Liver (tissue), 9 donors: Measurements from ENCODE around the gene NKX1-1. TPM values are rescaled to one million over a fixed set of nuclear protein-coding genes. Genes with fewer than 3 reads are reported as not detected.

ENCODE experiments used
- DNase-seq: peaks from one replicate; pipeline ENCODE4 v3.0.0-alpha.2; 2017; ENCODE audit warnings: low spot score
- H3K27ac ChIP-seq, 2 donors: one replicate each; pipeline ENCODE4 v1.7.0; 2013; ENCODE audit warnings: inconsistent platforms in 2 of 2, low read length in 2 of 2, control low read depth in 1 of 2, low read depth in 1 of 2, mild to moderate bottlenecking in 1 of 2
- H3K27me3 ChIP-seq, 4 donors: one replicate each; pipeline versions ENCODE4 v1.6.1 to v1.7.0; 2013; ENCODE audit warnings: low read length in 3 of 4, inconsistent platforms in 1 of 4, mild to moderate bottlenecking in 1 of 4, moderate library complexity in 1 of 4; ENCODE audit not compliant: control insufficient read depth in 4 of 4, insufficient read depth in 4 of 4
- H3K36me3 ChIP-seq, 4 donors: one replicate each; pipeline versions ENCODE4 v1.6.1 to v1.7.0; 2013; ENCODE audit warnings: low read length in 3 of 4, mild to moderate bottlenecking in 3 of 4, low read depth in 1 of 4, moderate library complexity in 1 of 4; ENCODE audit not compliant: control insufficient read depth in 4 of 4, insufficient read depth in 3 of 4
- H3K4me1 ChIP-seq, 4 donors: one replicate each; pipeline versions ENCODE4 v1.6.1 to v1.7.0; 2013; ENCODE audit warnings: low read length in 3 of 4, mild to moderate bottlenecking in 3 of 4, moderate library complexity in 1 of 4; ENCODE audit not compliant: control insufficient read depth in 4 of 4, insufficient read depth in 4 of 4
- H3K4me3 ChIP-seq, 3 donors: one replicate each; pipeline versions ENCODE4 v1.6.1 to v1.7.0; 2013; ENCODE audit warnings: low read length in 3 of 3, control low read depth in 1 of 3, low read depth in 1 of 3, mild to moderate bottlenecking in 1 of 3
- H3K9ac ChIP-seq, 2 donors: one replicate each; pipeline ENCODE4 v1.7.0; 2013; ENCODE audit warnings: low read length in 2 of 2, mild to moderate bottlenecking in 2 of 2, moderate library complexity in 2 of 2, control low read depth in 1 of 2, low read depth in 1 of 2
- H3K9me3 ChIP-seq, 4 donors: one replicate each; pipeline versions ENCODE4 v1.6.1 to v1.7.0; 2013; ENCODE audit warnings: low read length in 3 of 4; ENCODE audit not compliant: control insufficient read depth in 4 of 4
- ATF3 ChIP-seq: IDR thresholded peaks from 2 replicates; pipeline ENCODE4 v1.6.1; 2016; ENCODE audit warnings: antibody characterized with exemption
- EGR1 ChIP-seq, 2 donors: IDR thresholded peaks; 2 replicates each; pipeline ENCODE4 v1.6.1; 2016 to 2018; ENCODE audit warnings: antibody characterized with exemption in 2 of 2, low read depth in 2 of 2
- FOXA1 ChIP-seq: IDR thresholded peaks from 2 replicates; pipeline ENCODE4 v1.6.1; 2016; ENCODE audit warnings: antibody characterized with exemption
- FOXA2 ChIP-seq: IDR thresholded peaks from 2 replicates; pipeline ENCODE4 v1.6.1; 2016; ENCODE audit warnings: antibody characterized with exemption
- GABPA ChIP-seq, 2 donors: IDR thresholded peaks in 1 of 2; conservative IDR thresholded peaks in 1 of 2; 2 replicates each; pipeline ENCODE4 v1.6.1; 2016; ENCODE audit warnings: antibody characterized with exemption in 2 of 2, mild to moderate bottlenecking in 1 of 2, moderate library complexity in 1 of 2
- HNF4A ChIP-seq, 2 donors: conservative IDR thresholded peaks; 2 replicates each; pipeline ENCODE4 v1.6.1; 2016; ENCODE audit warnings: antibody characterized with exemption in 2 of 2, mild to moderate bottlenecking in 2 of 2
- HNF4G ChIP-seq: IDR thresholded peaks from 2 replicates; pipeline ENCODE4 v1.6.1; 2016; ENCODE audit warnings: antibody characterized with exemption
- JUND ChIP-seq, 2 donors: IDR thresholded peaks; 2 replicates each; pipeline ENCODE4 v1.6.1; 2016; ENCODE audit warnings: antibody characterized with exemption in 2 of 2
- MAX ChIP-seq: IDR thresholded peaks from 2 replicates; pipeline ENCODE4 v1.6.1; 2016; ENCODE audit warnings: antibody characterized with exemption
- NR2F2 ChIP-seq: IDR thresholded peaks from 2 replicates; pipeline ENCODE4 v1.6.1; 2016; ENCODE audit warnings: antibody characterized with exemption
- RAD21 ChIP-seq, 2 donors: IDR thresholded peaks; 2 replicates each; pipeline ENCODE4 v1.6.1; 2016; ENCODE audit warnings: antibody characterized with exemption in 2 of 2, mild to moderate bottlenecking in 2 of 2
- RXRA ChIP-seq, 2 donors: IDR thresholded peaks; 2 replicates each; pipeline ENCODE4 v1.6.1; 2017 to 2018; ENCODE audit warnings: antibody characterized with exemption in 2 of 2, mild to moderate bottlenecking in 1 of 2
- SP1 ChIP-seq: IDR thresholded peaks from 2 replicates; pipeline ENCODE4 v1.6.1; 2018; ENCODE audit warnings: antibody characterized with exemption, mild to moderate bottlenecking
- TAF1 ChIP-seq: conservative IDR thresholded peaks from 2 replicates; pipeline ENCODE4 v1.6.1; 2016; ENCODE audit warnings: antibody characterized with exemption, mild to moderate bottlenecking
- YY1 ChIP-seq: IDR thresholded peaks from 2 replicates; pipeline ENCODE4 v1.6.1; 2016; ENCODE audit warnings: antibody characterized with exemption, mild to moderate bottlenecking
- ZBTB33 ChIP-seq: IDR thresholded peaks from 2 replicates; pipeline ENCODE4 v1.6.1; 2016; ENCODE audit warnings: antibody characterized with exemption
- WGBS: extraction: QIAGEN DNeasy Blood & Tissue Kit; methylation state at CpG from one replicate; pipeline ENCODE4 v1.1.7; 2013; 5-methylcytosine and 5-hydroxymethylcytosine counted together
- polyA plus RNA-seq, 2 donors: library from polyadenylated mRNA; stranded (reverse) in 1 of 2; unstranded in 1 of 2; fragments of 200-250 nt in 1 of 2; fragments of >200 nt in 1 of 2; fragmentation: Nextera tagmentation in 1 of 2; extraction: Ambion mirVana in 1 of 2; gene quantifications; one replicate each; pipeline versions ENCODE4 v1.2.1 to v1.2.3, GENCODE V29; 2013 to 2015
- total RNA-seq, 2 donors: library from RNA; depleted of rRNA; stranded (reverse); fragments of >200 nt; gene quantifications; one replicate each; pipeline ENCODE4 v1.2.3, GENCODE V29; 2014
- donor health status: healthy.
- donor health status: healthy.
- donor health status: healthy.
- donor health status: healthy.
- donor health status: healthy.

NKX1-1 gene
- total and polyA plus RNA-seq, 4 donors, result not detected

GRCh38 chr4:1418494-1419285 is 12.4 kb upstream of the NKX1-1 start:
- no peak overlapping the region for H3K27ac ChIP-seq
- no peaks in the 10 kb centered on the region for H3K4me1 ChIP-seq
- H3K4me3 ChIP-seq, result no peak overlapping the region
- H3K27me3 ChIP-seq, result peaks cover 0 to 6% (median 3%) of the 10 kb centered on the region in 4 donors
- TF ChIP-seq FOXA1 (no peak), RAD21 (IDR thresholded peaks at IDR 0.05) (no peak), JUND (IDR thresholded peaks at IDR 0.05) (no peak), GABPA (IDR thresholded peaks at IDR 0.05 in 1 of 2, conservative IDR thresholded peaks at IDR 0.05 in 1 of 2) (no peak), FOXA2 (no peak), MAX (no peak), SP1 (no peak), ZBTB33 (no peak), EGR1 (IDR thresholded peaks at IDR 0.05; ENCODE audit: low read depth in 2 of 2) (no peak), YY1 (no peak)
- no peaks in the 10 kb centered on the region for H3K36me3 ChIP-seq
- no peak overlapping the region for H3K9ac ChIP-seq
- no peaks in the 10 kb centered on the region for H3K9me3 ChIP-seq
- 61% methylated on average over 17 of the region's 17 CpGs for WGBS
- DNase-seq, result no peak

GRCh38 chr4:1417522-1418390 is 11.5 kb upstream of the NKX1-1 start:
- Histone ChIP-seq H3K9me3 (no peaks in the 10 kb centered on the region), H3K4me1 (no peaks in the 10 kb centered on the region), H3K4me3 (no peak overlapping the region), H3K9ac (no peak overlapping the region), H3K27ac (no peak overlapping the region), H3K36me3 (no peaks in the 10 kb centered on the region), H3K27me3 (peaks cover under 1 to 9% (median 8%) of the 10 kb centered on the region in 4 donors)
- 77% methylated on average over 33 of the region's 33 CpGs for WGBS
- no peak for DNase-seq
- TF ChIP-seq RXRA (IDR thresholded peaks at IDR 0.05) (no peak), RAD21 (IDR thresholded peaks at IDR 0.05) (no peak), MAX (no peak), YY1 (no peak), FOXA2 (no peak), FOXA1 (no peak), SP1 (no peak), ZBTB33 (no peak), NR2F2 (no peak), EGR1 (IDR thresholded peaks at IDR 0.05; ENCODE audit: low read depth in 2 of 2) (no peak), ATF3 (no peak), HNF4A (conservative IDR thresholded peaks at IDR 0.05) (no peak), HNF4G (no peak), TAF1 (no peak), GABPA (IDR thresholded peaks at IDR 0.05 in 1 of 2, conservative IDR thresholded peaks at IDR 0.05 in 1 of 2) (no peak), JUND (IDR thresholded peaks at IDR 0.05) (no peak)
